Measurements from ENCODE around the gene VCAN. TPM values are rescaled to one million over a fixed set of nuclear protein-coding genes. Genes with fewer than 3 reads are reported as not detected.

Gene VCAN
- total and polyA plus RNA-seq, 4 donors = 0.97 to 15.6 (median 4.8) TPM

GRCh38 chr5:83551821-83552220 is 80.3 kb downstream of the VCAN start:
- 82% methylated on average over 1 of the region's 1 CpG for WGBS
- Histone ChIP-seq H3K9ac (ENCODE audit: low read depth in 1 of 2, low read length in 2 of 2) (no peak overlapping the region), H3K27ac (ENCODE audit: low read depth in 1 of 2, low read length in 2 of 2) (no peak overlapping the region), H3K27me3 (ENCODE audit: control insufficient read depth in 4 of 4, insufficient read depth in 4 of 4, low read length in 3 of 4) (no peaks in the 10 kb centered on the region), H3K36me3 (ENCODE audit: control insufficient read depth in 4 of 4, insufficient read depth in 3 of 4, low read depth in 1 of 4, low read length in 3 of 4) (no peaks in the 10 kb centered on the region), H3K4me1 (ENCODE audit: control insufficient read depth in 4 of 4, insufficient read depth in 4 of 4, low read length in 3 of 4) (peaks cover 0 to 14% (median 3%) of the 10 kb centered on the region in 4 donors), H3K9me3 (ENCODE audit: control insufficient read depth in 4 of 4, low read length in 3 of 4) (no peaks in the 10 kb centered on the region), H3K4me3 (ENCODE audit: low read depth in 1 of 3, low read length in 3 of 3) (no peak overlapping the region)
- TF ChIP-seq HNF4A (conservative IDR thresholded peaks at IDR 0.05) (no peak), FOXA2 (IDR thresholded peaks at IDR 0.05) (no peak), NR2F2 (IDR thresholded peaks at IDR 0.05) (no peak), SP1 (IDR thresholded peaks at IDR 0.05) (no peak), CTCF (IDR thresholded peaks at IDR 0.05; ENCODE audit: low read depth, low read length, missing input control) (no peak)
- no peak for DNase-seq (ENCODE audit: low spot score)

GRCh38 chr5:83552275-83552674 is 80.7 kb downstream of the VCAN start:
- Histone ChIP-seq H3K27me3 (ENCODE audit: control insufficient read depth in 4 of 4, insufficient read depth in 4 of 4, low read length in 3 of 4) (no peaks in the 10 kb centered on the region), H3K4me1 (ENCODE audit: control insufficient read depth in 4 of 4, insufficient read depth in 4 of 4, low read length in 3 of 4) (peaks cover 0 to 14% (median 3%) of the 10 kb centered on the region in 4 donors), H3K9me3 (ENCODE audit: control insufficient read depth in 4 of 4, low read length in 3 of 4) (no peaks in the 10 kb centered on the region), H3K36me3 (ENCODE audit: control insufficient read depth in 4 of 4, insufficient read depth in 3 of 4, low read depth in 1 of 4, low read length in 3 of 4) (no peaks in the 10 kb centered on the region), H3K9ac (ENCODE audit: low read depth in 1 of 2, low read length in 2 of 2) (no peak overlapping the region), H3K27ac (ENCODE audit: low read depth in 1 of 2, low read length in 2 of 2) (no peak overlapping the region), H3K4me3 (ENCODE audit: low read depth in 1 of 3, low read length in 3 of 3) (no peak overlapping the region)
- TF ChIP-seq ATF3 (IDR thresholded peaks at IDR 0.05) (no peak), SP1 (IDR thresholded peaks at IDR 0.05) (no peak), TAF1 (conservative IDR thresholded peaks at IDR 0.05) (no peak), JUND (IDR thresholded peaks at IDR 0.05) (no peak), MAX (IDR thresholded peaks at IDR 0.05) (no peak), EGR1 (IDR thresholded peaks at IDR 0.05; ENCODE audit: low read depth in 2 of 2) (no peak), FOXA2 (IDR thresholded peaks at IDR 0.05) (no peak), GABPA (IDR thresholded peaks at IDR 0.05 in 1 of 2, conservative IDR thresholded peaks at IDR 0.05 in 1 of 2) (no peak), HNF4A (conservative IDR thresholded peaks at IDR 0.05) (no peak), ZBTB33 (IDR thresholded peaks at IDR 0.05) (no peak), CTCF (IDR thresholded peaks at IDR 0.05; ENCODE audit: low read depth, low read length, missing input control) (no peak), RAD21 (IDR thresholded peaks at IDR 0.05) (no peak)
- no peak for DNase-seq (ENCODE audit: low spot score)

Measured in liver (tissue), 9 donors.